K562 (cell line): ENCODE results near the gene MAP3K13. TPM values are rescaled to one million over a fixed set of nuclear protein-coding genes. Genes with fewer than 3 reads are reported as not detected.

ENCODE experiments used
- ATF2 ChIP-seq: sonication (generic); formaldehyde crosslinking; IDR thresholded peaks from 2 replicates; pipeline ENCODE4 v1.8.1; 2022; ENCODE audit warnings: missing genetic modification reagents
- CREBBP ChIP-seq: IDR thresholded peaks from one replicate; pipeline ENCODE4 v1.6.1; 2012; ENCODE audit warnings: low read depth, mild to moderate bottlenecking, control low read depth, inconsistent platforms, low read length
- GABPB2 ChIP-seq: fragments of 250-450 bp; sonication (Bioruptor Pico); conservative IDR thresholded peaks from 2 replicates; pipeline ENCODE4 v1.5.1; 2021; ENCODE audit warnings: mild to moderate bottlenecking
- MBD2 ChIP-seq: sonication (generic); IDR thresholded peaks from 2 replicates; pipeline ENCODE4 v1.6.1; 2016; ENCODE audit warnings: low read depth, borderline replicate concordance
- MXD1 ChIP-seq: fragments of 250-450 bp; sonication (Bioruptor Pico); IDR thresholded peaks from 2 replicates; pipeline ENCODE4 v1.8.0; 2021; ENCODE audit warnings: borderline replicate concordance, mild to moderate bottlenecking, moderate library complexity; ENCODE audit not compliant: poor library complexity, severe bottlenecking
- TRIM25 ChIP-seq: fragments of 450-650 bp; IDR thresholded peaks from 2 replicates; pipeline ENCODE4 v1.7.0; 2016; ENCODE audit warnings: borderline replicate concordance
- ZBTB12 ChIP-seq: fragments of 250-450 bp; sonication (Bioruptor Pico); IDR thresholded peaks from 2 replicates; pipeline ENCODE4 v1.4.0; 2020
- ZFP36 ChIP-seq: fragments of 150-350 bp; IDR thresholded peaks from 2 replicates; pipeline ENCODE4 v1.6.1; 2018; ENCODE audit warnings: low read length, low read depth; ENCODE audit not compliant: partially characterized antibody
- ZKSCAN1 ChIP-seq: fragments of 150-350 bp; IDR thresholded peaks from 2 replicates; pipeline ENCODE4 v1.6.1; 2016; ENCODE audit warnings: low read depth, low read length
- polyA plus RNA-seq, 8 experiments: library from polyadenylated mRNA; depleted of rRNA in 4 of 8; stranded (reverse) in 5 of 8; unstranded in 3 of 8; fragments of >200 nt; fragmentation: Nextera tagmentation in 2 of 8; fragmentation: Illumina TruSeq in 1 of 8; extraction: Ambion mirVana in 2 of 8; extraction: Trizol in 1 of 8; gene quantifications; 2 replicates each; pipeline versions ENCODE4 v1.2.1 to v1.2.3, GENCODE V29; 2011 to 2014; ENCODE audit warnings: inconsistent platforms in 1 of 8, missing spikeins in 1 of 8
- total RNA-seq, 7 experiments: library from RNA; depleted of rRNA in 6 of 7; stranded (reverse); fragments of >200 nt in 6 of 7; fragmentation: Illumina TruSeq in 2 of 7; extraction: Trizol in 2 of 7; gene quantifications; 2 replicates each; pipeline versions ENCODE4 v1.2.1 to v1.2.3, GENCODE V29; 2011 to 2021; ENCODE audit warnings: low replicate concordance in 1 of 7

MAP3K13 gene
- total and polyA plus RNA-seq, 9 of the 15 experiments (the other 6 are each of a cell fraction or from before 2014, with no cell fraction given) = 0.04 to 0.32 (median 0.15) TPM; not detected in 2

GRCh38 chr3:185363662-185364203 is 797 bp downstream of the MAP3K13 start (continued):
- TF ChIP-seq MXD1 (no peak), TRIM25 (no peak), GABPB2 (CRISPR knock-in tag) (no peak), ZBTB12 (CRISPR knock-in tag) (no peak), ATF2 (CRISPR knock-in tag) (no peak), MBD2 (no peak), ZKSCAN1 (no peak), CREBBP (no peak), ZFP36 (no peak)
